NB4 (cell line): ENCODE measurements around the gene ASCC1.

ENCODE experiments used
- MYC ChIP-seq: IDR thresholded peaks from 2 replicates; pipeline ENCODE4 v1.6.1; 2011; ENCODE audit warnings: low read depth, low read length
- POLR2A ChIP-seq: IDR thresholded peaks from 2 replicates; pipeline ENCODE4 v1.6.1; 2011; ENCODE audit warnings: mild to moderate bottlenecking; ENCODE audit not compliant: insufficient read length; ENCODE audit errors: extremely low read depth
- TF ChIP-seq, protein P1 (sequence below): IDR thresholded peaks from one replicate; pipeline ENCODE4 v1.5.1; 2012; ENCODE audit warnings: low read depth, low read length
- TF ChIP-seq, protein P2 (sequence below): IDR thresholded peaks from 2 replicates; pipeline ENCODE4 v1.6.1; 2011; ENCODE audit warnings: low read depth, low read length

DNA sequence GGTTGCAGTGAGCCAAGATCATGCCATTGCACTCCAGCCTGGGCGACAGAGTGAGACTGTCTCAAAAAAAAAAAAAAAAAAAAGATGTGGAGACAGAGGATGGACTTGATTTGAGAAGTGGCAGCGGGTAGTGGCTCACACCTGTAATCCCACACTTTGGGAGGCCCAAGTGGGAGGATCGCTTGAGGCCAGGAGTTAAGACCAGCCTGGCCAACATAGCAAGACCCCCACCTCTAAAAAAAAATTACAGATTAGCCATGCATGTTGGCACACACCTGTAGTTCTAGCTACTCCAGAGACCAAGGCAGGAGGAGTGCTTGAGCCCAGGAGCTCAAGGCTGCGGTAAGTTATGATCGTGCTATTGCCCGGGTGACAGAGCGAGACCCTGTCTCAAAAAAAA lies 24.3 kb upstream of the ASCC1 start:
- TF ChIP-seq, protein P1, sequence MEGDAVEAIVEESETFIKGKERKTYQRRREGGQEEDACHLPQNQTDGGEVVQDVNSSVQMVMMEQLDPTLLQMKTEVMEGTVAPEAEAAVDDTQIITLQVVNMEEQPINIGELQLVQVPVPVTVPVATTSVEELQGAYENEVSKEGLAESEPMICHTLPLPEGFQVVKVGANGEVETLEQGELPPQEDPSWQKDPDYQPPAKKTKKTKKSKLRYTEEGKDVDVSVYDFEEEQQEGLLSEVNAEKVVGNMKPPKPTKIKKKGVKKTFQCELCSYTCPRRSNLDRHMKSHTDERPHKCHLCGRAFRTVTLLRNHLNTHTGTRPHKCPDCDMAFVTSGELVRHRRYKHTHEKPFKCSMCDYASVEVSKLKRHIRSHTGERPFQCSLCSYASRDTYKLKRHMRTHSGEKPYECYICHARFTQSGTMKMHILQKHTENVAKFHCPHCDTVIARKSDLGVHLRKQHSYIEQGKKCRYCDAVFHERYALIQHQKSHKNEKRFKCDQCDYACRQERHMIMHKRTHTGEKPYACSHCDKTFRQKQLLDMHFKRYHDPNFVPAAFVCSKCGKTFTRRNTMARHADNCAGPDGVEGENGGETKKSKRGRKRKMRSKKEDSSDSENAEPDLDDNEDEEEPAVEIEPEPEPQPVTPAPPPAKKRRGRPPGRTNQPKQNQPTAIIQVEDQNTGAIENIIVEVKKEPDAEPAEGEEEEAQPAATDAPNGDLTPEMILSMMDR = no peak
- TF ChIP-seq POLR2A (no peak), MYC (no peak)
- TF ChIP-seq, protein P2, sequence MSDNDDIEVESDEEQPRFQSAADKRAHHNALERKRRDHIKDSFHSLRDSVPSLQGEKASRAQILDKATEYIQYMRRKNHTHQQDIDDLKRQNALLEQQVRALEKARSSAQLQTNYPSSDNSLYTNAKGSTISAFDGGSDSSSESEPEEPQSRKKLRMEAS = no peak
